HepG2 (cell line): ENCODE results near the gene ZNF670. TPM values are rescaled to one million over a fixed set of nuclear protein-coding genes. Genes with fewer than 3 reads are reported as not detected.

ENCODE experiments used
- CHD4 ChIP-seq: fragments of 200-600 bp; sonication (generic); IDR thresholded peaks from 2 replicates; pipeline ENCODE4 v1.7.0; 2017; ENCODE audit warnings: mild to moderate bottlenecking, low read length, borderline replicate concordance
- EP300 ChIP-seq, 3 experiments: sonication (generic) in 1 of 3; formaldehyde crosslinking in 1 of 3; IDR thresholded peaks; 2 replicates each; pipeline versions ENCODE4 v1.5.1 to v1.6.1; 2011 to 2020; ENCODE audit warnings: low read depth in 2 of 3, low read length in 2 of 3, borderline replicate concordance in 1 of 3, improper control_type of control experiment in 1 of 3, mild to moderate bottlenecking in 1 of 3, missing genetic modification reagents in 1 of 3, moderate library complexity in 1 of 3
- HES4 ChIP-seq: sonication (generic); formaldehyde crosslinking; IDR thresholded peaks from 2 replicates; pipeline ENCODE4 v1.9.0; 2021; ENCODE audit warnings: mild to moderate bottlenecking, missing genetic modification reagents, borderline replicate concordance
- IRF2 ChIP-seq: IDR thresholded peaks from 2 replicates; pipeline ENCODE4 v1.6.1; 2018; ENCODE audit warnings: missing genetic modification reagents, missing compliant biosample characterization
- MED1 ChIP-seq: sonication (generic); formaldehyde crosslinking; IDR thresholded peaks from 2 replicates; pipeline ENCODE4 v1.4.0; 2020; ENCODE audit warnings: missing genetic modification reagents
- NFE2L2 ChIP-seq: fragments of 150-350 bp; IDR thresholded peaks from 2 replicates; pipeline ENCODE4 v1.6.1; 2014; ENCODE audit warnings: low read length
- NR2F2 ChIP-seq: IDR thresholded peaks from 2 replicates; pipeline ENCODE4 v1.6.1; 2012; ENCODE audit warnings: low read depth, inconsistent platforms, borderline replicate concordance
- NR2F6 ChIP-seq, 2 experiments: IDR thresholded peaks; 2 replicates each; pipeline ENCODE4 v1.6.1; 2016; ENCODE audit warnings: antibody characterized with exemption in 1 of 2, mild to moderate bottlenecking in 1 of 2
- PRMT3 ChIP-seq: sonication (generic); formaldehyde crosslinking; IDR thresholded peaks from 2 replicates; pipeline ENCODE4 v1.8.1; 2022; ENCODE audit warnings: low read depth, mild to moderate bottlenecking, moderate library complexity, missing genetic modification reagents, borderline replicate concordance
- RXRB ChIP-seq: IDR thresholded peaks from 2 replicates; pipeline ENCODE4 v1.6.1; 2016; ENCODE audit warnings: borderline replicate concordance, missing genetic modification reagents, missing compliant biosample characterization
- SIX1 ChIP-seq: sonication (generic); formaldehyde crosslinking; IDR thresholded peaks from 2 replicates; pipeline ENCODE4 v1.4.0; 2020; ENCODE audit warnings: missing genetic modification reagents, borderline replicate concordance
- SIX4 ChIP-seq: sonication (generic); formaldehyde crosslinking; IDR thresholded peaks from 2 replicates; pipeline ENCODE4 v1.4.0; 2020; ENCODE audit warnings: missing genetic modification reagents
- SMC3 ChIP-seq: IDR thresholded peaks from 2 replicates; pipeline ENCODE4 v1.6.1; 2011; ENCODE audit warnings: low read length, improper control_type of control experiment
- TFE3 ChIP-seq: IDR thresholded peaks from 2 replicates; pipeline ENCODE4 v1.6.1; 2016
- TSC22D2 ChIP-seq: sonication (generic); formaldehyde crosslinking; IDR thresholded peaks from 2 replicates; pipeline ENCODE4 v1.5.1; 2020; ENCODE audit warnings: missing genetic modification reagents, mild to moderate bottlenecking, borderline replicate concordance
- YY1 ChIP-seq: IDR thresholded peaks from 2 replicates; pipeline ENCODE4 v1.6.1; 2011; ENCODE audit warnings: low read length, low read depth, moderate library complexity, mild to moderate bottlenecking; ENCODE audit not compliant: insufficient read depth, insufficient replicate concordance
- ZNF263 ChIP-seq: sonication (generic); formaldehyde crosslinking; IDR thresholded peaks from 2 replicates; pipeline ENCODE4 v1.4.0; 2020; ENCODE audit warnings: missing genetic modification reagents
- ZNF33A ChIP-seq: sonication (generic); formaldehyde crosslinking; IDR thresholded peaks from 2 replicates; pipeline ENCODE4 v1.5.1; 2020; ENCODE audit warnings: missing genetic modification reagents, mild to moderate bottlenecking, moderate library complexity, borderline replicate concordance
- ZNF501 ChIP-seq: sonication (generic); formaldehyde crosslinking; IDR thresholded peaks from 2 replicates; pipeline ENCODE4 v1.5.1; 2020; ENCODE audit warnings: mild to moderate bottlenecking, moderate library complexity, missing genetic modification reagents
- polyA plus RNA-seq, 8 experiments: library from polyadenylated mRNA; depleted of rRNA in 3 of 8; stranded (reverse) in 7 of 8; unstranded in 1 of 8; fragments of >200 nt; fragmentation: Illumina TruSeq in 4 of 8; extraction: Trizol in 4 of 8; gene quantifications; 2 replicates each; pipeline versions ENCODE4 v1.2.1 to v1.2.3, GENCODE V29; 2011 to 2016; ENCODE audit warnings: low read depth in 4 of 8, missing spikeins in 1 of 8, mixed read lengths in 1 of 8; ENCODE audit not compliant: insufficient read depth in 1 of 8
- total RNA-seq, 5 experiments: library from RNA; depleted of rRNA; stranded (reverse); fragments of >200 nt; fragmentation: Illumina TruSeq; extraction: Trizol; gene quantifications; 2 replicates each; pipeline ENCODE4 v1.2.3, GENCODE V29; 2016; ENCODE audit warnings: low read depth in 1 of 5
- TF ChIP-seq, protein P1 (sequence below): sonication (generic); formaldehyde crosslinking; IDR thresholded peaks from 2 replicates; pipeline ENCODE4 v1.4.0; 2020; ENCODE audit warnings: mild to moderate bottlenecking, missing genetic modification reagents
- TF ChIP-seq, protein P2 (sequence below): IDR thresholded peaks from 2 replicates; pipeline ENCODE4 v1.6.1; 2016; ENCODE audit warnings: mild to moderate bottlenecking
- TF ChIP-seq, protein P3 (sequence below): IDR thresholded peaks from 2 replicates; pipeline ENCODE4 v1.6.1; 2016; ENCODE audit warnings: missing compliant biosample characterization, missing genetic modification reagents, borderline replicate concordance
- TF ChIP-seq, protein P4 (sequence below): sonication (generic); formaldehyde crosslinking; IDR thresholded peaks from 2 replicates; pipeline ENCODE4 v1.5.0; 2020; ENCODE audit warnings: mild to moderate bottlenecking, missing genetic modification reagents, moderate library complexity

ZNF670 gene
- total and polyA plus RNA-seq, 2 of the 13 experiments (the other 11 are each of a cell fraction or from before 2014, with no cell fraction given), result 4.2 to 10.9 TPM

- TF ChIP-seq, protein P1, sequence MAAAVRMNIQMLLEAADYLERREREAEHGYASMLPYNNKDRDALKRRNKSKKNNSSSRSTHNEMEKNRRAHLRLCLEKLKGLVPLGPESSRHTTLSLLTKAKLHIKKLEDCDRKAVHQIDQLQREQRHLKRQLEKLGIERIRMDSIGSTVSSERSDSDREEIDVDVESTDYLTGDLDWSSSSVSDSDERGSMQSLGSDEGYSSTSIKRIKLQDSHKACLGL, result no peak
- TF ChIP-seq, protein P2, sequence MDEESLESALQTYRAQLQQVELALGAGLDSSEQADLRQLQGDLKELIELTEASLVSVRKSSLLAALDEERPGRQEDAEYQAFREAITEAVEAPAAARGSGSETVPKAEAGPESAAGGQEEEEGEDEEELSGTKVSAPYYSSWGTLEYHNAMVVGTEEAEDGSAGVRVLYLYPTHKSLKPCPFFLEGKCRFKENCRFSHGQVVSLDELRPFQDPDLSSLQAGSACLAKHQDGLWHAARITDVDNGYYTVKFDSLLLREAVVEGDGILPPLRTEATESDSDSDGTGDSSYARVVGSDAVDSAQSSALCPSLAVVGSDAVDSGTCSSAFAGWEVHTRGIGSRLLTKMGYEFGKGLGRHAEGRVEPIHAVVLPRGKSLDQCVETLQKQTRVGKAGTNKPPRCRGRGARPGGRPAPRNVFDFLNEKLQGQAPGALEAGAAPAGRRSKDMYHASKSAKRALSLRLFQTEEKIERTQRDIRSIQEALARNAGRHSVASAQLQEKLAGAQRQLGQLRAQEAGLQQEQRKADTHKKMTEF, result 0 out of 2 replicates have a peak, but pooled peaks have one; percentile 41
- TF ChIP-seq EP300 (IDR thresholded peaks at IDR 0.05; ENCODE audit: low read depth in 2 of 2, low read length in 2 of 2) (peak in 1 of 2 experiments; percentile 81; a peak in 2 of 4 replicates), EP300 (CRISPR knock-in tag; IDR thresholded peaks at IDR 0.05; ENCODE audit: borderline replicate concordance) (peak; percentile 91), ZNF263 (CRISPR knock-in tag) (no peak), CHD4 (peak; percentile 55; the same call in 1 of the 2 replicates), HES4 (CRISPR knock-in tag) (no peak), YY1 (no peak), NR2F2 (peak; percentile 45; the same call in 1 of the 2 replicates), NR2F6 (IDR thresholded peaks at IDR 0.05) (peak; percentile 74), NR2F6 (CRISPR knock-in tag; IDR thresholded peaks at IDR 0.05) (peak; percentile 77; the same call in 1 of the 2 replicates), TFE3 (CRISPR knock-in tag) (peak; percentile 41; the same call in 1 of the 2 replicates), RXRB (CRISPR knock-in tag) (peak; percentile 84), TSC22D2 (CRISPR knock-in tag) (no peak), NFE2L2 (no peak), MED1 (CRISPR knock-in tag) (peak; percentile 84), ZNF33A (CRISPR knock-in tag) (no peak), PRMT3 (no peak), ZNF501 (CRISPR knock-in tag) (no peak), SIX1 (CRISPR knock-in tag) (no peak), SMC3 (no peak), SIX4 (no peak), IRF2 (CRISPR knock-in tag) (peak; percentile 55)
- TF ChIP-seq, protein P3, sequence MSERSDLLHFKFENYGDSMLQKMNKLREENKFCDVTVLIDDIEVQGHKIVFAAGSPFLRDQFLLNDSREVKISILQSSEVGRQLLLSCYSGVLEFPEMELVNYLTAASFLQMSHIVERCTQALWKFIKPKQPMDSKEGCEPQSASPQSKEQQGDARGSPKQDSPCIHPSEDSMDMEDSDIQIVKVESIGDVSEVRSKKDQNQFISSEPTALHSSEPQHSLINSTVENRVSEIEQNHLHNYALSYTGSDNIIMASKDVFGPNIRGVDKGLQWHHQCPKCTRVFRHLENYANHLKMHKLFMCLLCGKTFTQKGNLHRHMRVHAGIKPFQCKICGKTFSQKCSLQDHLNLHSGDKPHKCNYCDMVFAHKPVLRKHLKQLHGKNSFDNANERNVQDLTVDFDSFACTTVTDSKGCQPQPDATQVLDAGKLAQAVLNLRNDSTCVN (CRISPR knock-in tag), result peak; percentile 89
- TF ChIP-seq, protein P4, sequence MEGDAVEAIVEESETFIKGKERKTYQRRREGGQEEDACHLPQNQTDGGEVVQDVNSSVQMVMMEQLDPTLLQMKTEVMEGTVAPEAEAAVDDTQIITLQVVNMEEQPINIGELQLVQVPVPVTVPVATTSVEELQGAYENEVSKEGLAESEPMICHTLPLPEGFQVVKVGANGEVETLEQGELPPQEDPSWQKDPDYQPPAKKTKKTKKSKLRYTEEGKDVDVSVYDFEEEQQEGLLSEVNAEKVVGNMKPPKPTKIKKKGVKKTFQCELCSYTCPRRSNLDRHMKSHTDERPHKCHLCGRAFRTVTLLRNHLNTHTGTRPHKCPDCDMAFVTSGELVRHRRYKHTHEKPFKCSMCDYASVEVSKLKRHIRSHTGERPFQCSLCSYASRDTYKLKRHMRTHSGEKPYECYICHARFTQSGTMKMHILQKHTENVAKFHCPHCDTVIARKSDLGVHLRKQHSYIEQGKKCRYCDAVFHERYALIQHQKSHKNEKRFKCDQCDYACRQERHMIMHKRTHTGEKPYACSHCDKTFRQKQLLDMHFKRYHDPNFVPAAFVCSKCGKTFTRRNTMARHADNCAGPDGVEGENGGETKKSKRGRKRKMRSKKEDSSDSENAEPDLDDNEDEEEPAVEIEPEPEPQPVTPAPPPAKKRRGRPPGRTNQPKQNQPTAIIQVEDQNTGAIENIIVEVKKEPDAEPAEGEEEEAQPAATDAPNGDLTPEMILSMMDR (CRISPR knock-in tag), result no peak
These were observed 697 bp upstream of the ZNF670 start (continued) for GRCh38 chr1:247079141-247079874.
